B cell (primary cell): ENCODE measurements around the gene DNAH3.

ENCODE experiments used
- CTCF ChIP-seq: fragments of 200-600 bp; IDR thresholded peaks from one replicate; pipeline ENCODE4 v1.8.0; 2022; ENCODE audit warnings: antibody characterized with exemption, mild to moderate bottlenecking
- EZH2 ChIP-seq: IDR thresholded peaks from 2 replicates; pipeline ENCODE4 v1.6.1; 2012; ENCODE audit warnings: borderline replicate concordance, low read depth, mild to moderate bottlenecking, moderate library complexity, low read length; ENCODE audit not compliant: insufficient read depth, poor library complexity, severe bottlenecking

- TF ChIP-seq CTCF (no peak), EZH2 (no peak)
Observed at GRCh38 chr16:21199607-21200218, 49.1 kb upstream of the DNAH3 start.
